OCI-M2 (cell line): Measurements from ENCODE around the gene TUBB1.

Experiments
- DNase-seq: peaks from one replicate; lab custom pipeline; 2025; ENCODE audit not compliant: unreplicated experiment; lab: John Stamatoyannopoulos, UW

Gene TUBB1

GRCh38 chr20:58989196-58989595 lies 30.0 kb upstream of the TUBB1 start:
- no peak for DNase-seq

- no peak for DNase-seq
Observed at GRCh38 chr20:58990651-58991445, 28.4 kb upstream of the TUBB1 start.

- DNase-seq: no peak
Observed at GRCh38 chr20:58991715-58992114, 27.5 kb upstream of the TUBB1 start.

GRCh38 chr20:58992911-58993310 lies 26.3 kb upstream of the TUBB1 start:
- DNase-seq: no peak

- no peak for DNase-seq
Observed at GRCh38 chr20:58993332-58994248, 25.6 kb upstream of the TUBB1 start.

- DNase-seq: no peak
Observed at GRCh38 chr20:58994390-58995159, 24.7 kb upstream of the TUBB1 start.

- DNase-seq: no peak
Observed at GRCh38 chr20:58995461-58996225, 23.6 kb upstream of the TUBB1 start.

GRCh38 chr20:58996226-58996611 lies 23.0 kb upstream of the TUBB1 start:
- no peak for DNase-seq

- no peak for DNase-seq
Observed at GRCh38 chr20:58997141-58997770, 22.0 kb upstream of the TUBB1 start.

- no peak for DNase-seq
Observed at GRCh38 chr20:58998656-58999055, 20.6 kb upstream of the TUBB1 start.

GRCh38 chr20:59000326-59000725 lies 18.9 kb upstream of the TUBB1 start:
- no peak for DNase-seq

GRCh38 chr20:59001068-59001448 lies 18.2 kb upstream of the TUBB1 start:
- no peak for DNase-seq

GRCh38 chr20:59001449-59002171 lies 17.6 kb upstream of the TUBB1 start:
- no peak for DNase-seq

GRCh38 chr20:59002388-59002787 lies 16.8 kb upstream of the TUBB1 start:
- DNase-seq: no peak

- no peak for DNase-seq
Observed at GRCh38 chr20:59002874-59003399, 16.3 kb upstream of the TUBB1 start.

GRCh38 chr20:59003836-59004492 lies 15.3 kb upstream of the TUBB1 start:
- DNase-seq: no peak

GRCh38 chr20:59004493-59004762 lies 14.8 kb upstream of the TUBB1 start:
- no peak for DNase-seq

- DNase-seq: no peak
Observed at GRCh38 chr20:59004763-59005522, 14.3 kb upstream of the TUBB1 start.
